Activated CD8-positive, alpha-beta memory T cell treated with anti-CD3 and anti-CD28 coated beads, Interleukin-2, amount 50 U/mL, for 1 hour (primary cell): ENCODE results near the gene RAB30.
"Not testable (repeated sequence)": the region's sequence is repeated elsewhere in the genome, so short reads cannot be mapped to it uniquely, and the experiment has no call there.

ENCODE experiments used
- DNase-seq: peaks from one replicate; pipeline ENCODE4 v3.0.0-alpha.2; 2020; ENCODE audit errors: extremely low read depth

The RAB30 gene

DNA sequence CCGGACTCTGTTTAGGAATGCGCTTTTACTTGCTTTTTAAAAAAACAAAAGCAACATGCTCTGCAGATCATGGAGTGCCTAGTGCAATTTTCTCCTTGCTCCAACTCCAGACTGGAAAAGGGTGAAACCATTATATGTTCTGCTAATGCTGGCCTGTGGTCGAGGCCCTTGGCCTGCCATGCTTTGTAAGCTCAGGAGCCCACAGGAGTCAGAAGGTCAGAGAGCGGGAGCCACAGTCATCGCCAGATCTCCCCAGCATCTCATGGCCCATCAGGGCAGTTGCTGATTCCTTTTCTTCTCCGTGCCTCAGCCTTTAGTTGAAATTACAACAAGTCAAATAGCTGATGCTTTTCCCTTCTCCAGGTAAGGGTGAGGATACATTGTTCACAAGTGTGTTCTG lies 89.8 kb downstream of the RAB30 start:
- no peak for DNase-seq

DNA sequence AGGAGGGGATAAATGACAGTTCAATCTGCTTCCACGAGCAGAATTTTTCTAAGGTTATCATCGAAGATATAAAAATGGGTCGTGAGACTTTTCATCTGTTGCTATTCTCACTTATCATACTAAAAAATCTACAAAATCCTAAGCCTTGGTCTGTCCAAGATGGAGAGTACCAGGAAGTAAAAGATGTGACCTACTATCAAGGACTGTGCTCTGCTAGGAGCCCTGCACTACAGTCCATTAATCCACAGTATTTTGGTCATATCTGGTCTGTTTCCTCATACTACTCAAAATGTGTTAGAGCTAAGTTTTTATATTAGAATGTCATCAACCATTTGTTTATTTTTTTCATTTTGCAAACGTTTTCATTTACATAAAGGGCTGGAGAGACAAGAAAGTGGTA lies 90.8 kb downstream of the RAB30 start:
- no peak for DNase-seq

DNA sequence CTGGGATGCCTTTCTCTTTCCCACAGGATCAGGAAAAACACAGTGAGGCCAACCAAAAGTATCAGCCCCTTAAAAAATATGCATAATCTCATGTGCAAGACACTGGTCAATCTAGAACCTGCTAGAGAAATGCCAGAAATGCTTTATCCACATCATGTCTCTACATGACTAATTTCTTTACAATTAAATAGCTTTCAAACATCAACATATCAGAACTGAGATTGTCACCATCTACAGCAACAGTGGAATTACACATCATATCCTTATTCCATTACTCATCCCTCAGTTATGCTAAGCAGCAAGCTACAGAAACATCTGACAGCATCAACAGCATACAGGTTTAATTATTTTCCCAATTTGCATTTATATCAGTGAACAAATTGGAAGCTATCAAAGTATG lies 91.4 kb downstream of the RAB30 start:
- no peak for DNase-seq

DNA sequence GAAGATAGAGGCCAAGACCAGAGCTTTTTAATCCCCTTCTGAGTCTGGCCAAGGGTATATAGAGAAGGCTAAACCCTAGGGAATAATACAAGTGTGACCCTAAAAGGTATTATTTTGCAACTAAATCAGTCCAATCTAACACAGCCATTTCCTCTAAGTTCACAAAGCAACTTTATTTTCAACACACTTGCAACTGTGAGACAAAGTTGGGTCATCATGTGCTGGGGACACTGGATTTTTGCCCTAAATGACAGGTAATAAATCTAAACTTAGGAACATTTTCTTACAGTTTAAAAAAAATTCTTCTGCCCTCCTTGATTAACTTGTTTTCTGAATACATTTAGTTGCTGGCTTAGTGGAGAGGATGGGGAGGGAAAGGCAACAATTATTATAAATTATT lies 91.9 kb downstream of the RAB30 start:
- DNase-seq: no peak

DNA sequence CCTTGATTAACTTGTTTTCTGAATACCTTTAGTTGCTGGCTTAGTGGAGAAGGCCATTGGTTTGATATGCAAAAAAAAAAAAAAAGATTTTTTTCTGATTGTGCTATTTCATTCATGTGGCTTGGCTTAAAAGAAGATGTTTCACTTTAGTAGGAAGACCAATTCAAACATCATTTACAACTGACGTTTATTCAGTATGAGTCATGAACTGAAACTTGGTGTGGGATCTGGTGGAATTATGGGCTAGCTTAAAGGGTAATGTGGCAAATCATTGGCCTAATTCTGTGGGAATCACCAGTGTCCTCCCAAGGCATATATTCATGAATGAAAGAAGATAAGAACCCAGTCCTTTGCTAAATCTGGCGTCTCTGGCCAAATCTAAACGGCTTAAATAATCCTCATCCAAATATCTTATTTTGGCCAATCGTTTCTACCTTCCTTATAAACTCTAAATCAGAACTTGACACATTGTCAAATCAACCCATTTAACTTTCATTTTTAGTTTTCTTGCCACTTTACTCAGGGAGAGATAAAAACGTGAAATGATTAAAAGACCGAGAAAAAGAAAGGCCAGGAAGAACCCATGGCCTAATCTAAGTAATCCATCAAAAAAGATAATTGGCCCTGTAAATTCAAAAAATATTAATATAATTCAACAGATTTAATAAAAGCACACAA lies 93.1 kb downstream of the RAB30 start:
- DNase-seq: no peak

DNA sequence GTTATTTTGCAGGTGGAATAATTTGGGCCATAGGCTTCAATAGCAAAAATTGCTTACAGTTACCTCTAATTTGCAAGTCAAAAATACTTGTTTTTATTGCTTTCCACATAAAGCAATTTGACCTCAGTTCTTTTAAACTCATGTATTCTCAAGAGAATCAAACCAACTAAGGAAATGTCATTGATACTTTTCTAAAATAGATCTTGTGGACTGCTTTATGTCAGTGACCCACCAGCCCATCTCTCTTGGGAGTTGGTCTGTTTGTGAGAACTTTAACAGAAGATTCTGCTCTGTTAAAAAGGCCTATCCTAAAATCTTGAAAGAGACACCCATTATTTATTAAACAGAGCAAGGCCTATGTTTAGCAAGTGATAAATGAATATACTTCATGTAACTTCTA lies 94.9 kb downstream of the RAB30 start:
- no peak for DNase-seq

DNA sequence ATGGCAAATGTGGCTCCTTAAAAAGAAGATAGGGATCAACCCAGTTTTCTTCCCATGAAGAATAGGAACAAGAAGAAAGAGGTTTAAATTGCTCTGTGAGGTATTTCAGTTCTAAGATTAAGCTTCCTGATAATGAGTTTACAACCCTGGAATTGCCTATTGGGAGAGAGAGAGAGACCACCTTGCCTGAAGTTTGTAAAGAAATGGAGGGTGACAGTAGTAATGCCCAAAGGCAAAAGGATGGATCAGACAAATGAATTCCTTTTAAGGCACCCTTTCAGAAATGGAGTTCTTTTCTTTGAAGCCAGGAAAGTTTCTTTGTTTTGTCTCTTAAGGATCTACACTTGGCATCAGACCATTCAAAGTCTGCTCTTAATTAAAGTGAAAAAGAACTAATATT lies 95.8 kb downstream of the RAB30 start:
- DNase-seq: no peak

DNA sequence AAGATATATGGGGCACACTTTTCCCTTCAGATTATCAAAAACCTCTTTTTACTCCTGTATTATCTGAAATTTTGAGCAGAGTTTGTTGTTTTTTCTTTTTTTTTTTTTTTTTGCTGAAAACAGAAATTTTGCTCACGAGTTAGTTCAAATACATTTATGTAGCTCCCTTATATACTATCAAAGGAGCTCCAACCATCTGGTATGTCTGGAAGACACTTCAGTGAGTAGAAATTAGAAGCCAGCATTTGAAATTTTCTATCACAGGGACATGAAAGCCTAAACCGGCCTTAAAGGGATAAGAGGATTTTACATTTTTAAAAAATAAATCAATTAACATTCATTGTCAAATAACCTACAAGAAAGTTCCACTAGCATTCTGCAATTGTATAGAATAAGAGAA lies 96.8 kb downstream of the RAB30 start:
- no peak for DNase-seq

DNA sequence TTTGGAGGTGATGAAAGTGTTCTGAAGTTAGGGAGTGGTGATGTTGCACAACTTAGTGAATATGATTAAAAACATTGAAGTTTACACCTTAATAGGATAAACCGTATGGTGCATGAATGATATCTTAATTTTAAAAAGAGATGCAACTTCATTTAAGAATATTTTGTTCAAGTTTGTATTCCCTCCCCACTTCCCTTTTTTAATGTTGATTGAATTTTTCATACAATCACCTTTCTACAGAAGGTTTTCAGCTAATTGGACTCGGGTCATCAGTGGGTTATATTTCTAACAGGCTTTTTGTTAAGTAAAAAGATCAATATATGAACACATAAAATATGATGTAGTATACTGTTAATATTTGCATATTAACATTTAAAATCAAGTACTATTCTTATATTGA lies 97.6 kb downstream of the RAB30 start:
- no peak for DNase-seq

DNA sequence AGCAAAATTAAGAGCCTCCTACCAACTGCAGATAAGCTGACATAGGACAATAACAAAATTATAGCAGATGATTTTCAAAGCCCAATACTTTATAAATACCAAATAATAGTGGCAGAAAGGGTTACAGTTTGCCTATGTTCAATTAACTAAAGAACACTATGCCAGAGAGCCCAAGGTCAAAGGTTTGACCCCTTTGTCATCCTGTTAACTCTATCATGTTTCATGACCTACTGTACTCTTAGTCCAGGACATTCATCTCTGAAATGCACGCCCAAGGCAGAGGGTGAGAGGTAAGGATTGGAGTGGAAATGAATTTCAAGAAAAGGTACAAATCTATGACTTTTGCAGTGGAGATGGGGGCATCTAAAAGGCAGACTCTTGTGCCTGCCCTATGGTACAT lies 99.6 kb downstream of the RAB30 start:
- no peak for DNase-seq

DNA sequence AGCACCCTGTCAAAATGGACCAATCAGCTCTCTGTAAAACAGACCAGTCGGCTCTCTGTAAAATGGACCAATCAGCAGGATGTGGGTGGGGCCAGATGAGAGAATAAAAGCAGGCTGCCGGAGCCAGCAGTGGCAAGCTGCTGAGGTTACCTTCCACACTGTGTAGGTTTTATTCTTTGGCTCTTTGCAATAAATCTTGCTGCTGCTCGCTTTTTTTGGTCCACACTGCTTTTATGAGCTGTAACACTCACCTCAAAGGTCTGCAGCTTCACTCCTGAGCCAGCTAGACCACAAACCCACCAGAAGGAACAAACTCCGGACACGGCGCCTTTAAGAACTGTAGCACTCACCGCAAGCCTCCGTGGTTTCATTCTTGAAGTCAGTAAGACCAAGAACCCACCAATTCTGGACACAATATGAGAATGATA lies 100.2 kb downstream of the RAB30 start:
- not testable (repeated sequence) for DNase-seq

DNA sequence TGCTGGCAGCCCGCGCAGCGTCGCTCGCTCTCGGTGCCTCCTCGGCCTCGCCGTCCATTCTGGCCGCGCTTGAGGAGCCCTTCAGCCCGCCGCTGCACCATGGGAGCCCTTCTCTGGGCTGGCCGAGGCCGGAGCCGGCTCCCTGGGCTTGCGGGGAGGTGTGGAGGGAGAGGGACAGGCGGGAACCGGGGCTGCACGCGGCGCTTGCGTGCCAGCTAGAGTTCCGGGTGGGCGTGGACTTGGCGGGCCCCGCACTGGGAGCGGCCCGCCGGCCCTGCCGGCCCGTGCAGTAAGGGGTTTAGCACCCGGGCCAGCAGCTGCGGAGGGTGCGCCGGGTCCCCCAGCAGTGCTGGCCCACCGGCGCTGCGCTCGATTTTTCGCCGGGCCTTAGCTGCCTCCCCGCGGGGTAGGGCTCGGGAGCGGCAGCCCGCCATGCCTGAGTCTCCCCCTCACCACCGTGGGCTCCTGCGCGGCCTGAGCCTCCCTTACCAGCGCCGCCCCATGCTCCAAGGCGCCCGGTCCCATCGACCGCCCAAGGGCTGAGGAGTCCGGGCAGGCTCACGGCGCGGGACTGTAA lies 101.1 kb downstream of the RAB30 start:
- not testable (repeated sequence) for DNase-seq

DNA sequence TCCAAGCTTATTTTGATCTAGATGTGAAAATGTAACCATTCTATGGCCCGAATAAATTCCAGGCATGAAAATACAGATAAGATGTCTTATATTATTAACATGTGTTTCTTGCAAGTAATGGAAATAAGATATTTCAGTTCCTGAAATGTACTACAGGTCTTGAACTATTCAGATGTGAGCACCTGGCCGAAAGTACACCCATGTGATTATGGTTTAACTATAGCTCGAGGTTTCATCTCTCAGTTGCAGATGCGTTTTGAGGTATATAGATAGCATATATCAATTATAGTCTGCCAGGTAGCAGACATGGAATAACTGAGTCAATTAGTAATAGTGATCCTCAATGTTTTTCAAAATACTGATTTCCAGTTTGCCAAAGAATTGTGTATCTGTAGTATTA lies 101.9 kb downstream of the RAB30 start:
- no peak for DNase-seq

DNA sequence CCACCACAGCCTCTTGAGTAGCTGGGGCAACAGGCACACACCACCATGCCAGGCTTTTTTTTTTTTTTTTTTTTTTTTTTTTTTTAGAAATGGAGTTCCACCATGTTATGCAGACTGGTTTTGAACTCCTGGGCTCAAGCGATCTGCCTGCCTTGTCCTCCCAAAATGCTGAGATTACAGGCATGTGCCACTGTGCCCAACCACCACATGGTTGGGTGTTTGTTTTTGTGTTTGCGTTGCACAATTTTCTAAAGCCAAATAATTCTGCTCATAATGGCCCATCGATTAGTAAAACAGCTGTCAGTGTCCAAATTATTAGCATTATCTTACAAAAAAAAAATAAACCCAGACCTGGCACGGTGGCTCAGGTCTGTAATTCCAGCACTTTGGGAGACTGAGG lies 104.3 kb downstream of the RAB30 start:
- DNase-seq: no peak

DNA sequence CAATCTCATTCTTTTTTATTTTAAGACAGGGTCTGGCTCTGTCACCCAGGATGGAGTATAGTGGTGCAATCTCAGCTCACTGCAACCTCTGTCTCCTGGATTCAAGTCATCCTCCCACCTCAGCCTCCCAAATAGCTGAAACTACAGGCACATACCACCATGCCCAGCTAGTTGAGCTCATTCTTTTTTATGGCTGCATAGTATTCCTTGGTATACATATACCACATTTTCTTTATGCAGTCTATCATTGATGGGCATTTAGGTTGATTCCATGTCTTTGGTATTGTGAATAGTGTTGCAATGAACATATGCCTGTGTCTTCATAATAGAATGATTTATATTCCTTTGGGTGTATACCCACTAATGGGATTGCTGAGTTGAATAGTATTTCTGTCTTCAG lies 109.7 kb downstream of the RAB30 start:
- not testable (repeated sequence) for DNase-seq

DNA sequence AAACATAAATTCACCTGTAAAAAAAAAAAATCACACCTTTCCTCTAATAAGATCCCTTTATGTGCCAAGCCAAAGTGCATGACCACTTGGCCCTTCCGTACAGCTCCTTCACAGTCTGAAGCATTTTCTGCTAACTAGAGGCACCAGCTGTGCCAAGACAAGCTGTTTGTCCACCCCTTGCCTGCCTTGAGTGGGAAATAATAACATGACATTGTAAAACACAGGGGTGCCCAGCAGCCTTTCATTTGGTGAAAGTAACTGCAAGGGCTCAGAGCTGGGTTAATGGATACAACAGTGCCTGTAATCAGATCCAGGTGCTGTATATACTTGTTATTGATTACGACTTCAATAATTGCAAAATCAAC lies 110.9 kb downstream of the RAB30 start:
- DNase-seq: no peak

DNA sequence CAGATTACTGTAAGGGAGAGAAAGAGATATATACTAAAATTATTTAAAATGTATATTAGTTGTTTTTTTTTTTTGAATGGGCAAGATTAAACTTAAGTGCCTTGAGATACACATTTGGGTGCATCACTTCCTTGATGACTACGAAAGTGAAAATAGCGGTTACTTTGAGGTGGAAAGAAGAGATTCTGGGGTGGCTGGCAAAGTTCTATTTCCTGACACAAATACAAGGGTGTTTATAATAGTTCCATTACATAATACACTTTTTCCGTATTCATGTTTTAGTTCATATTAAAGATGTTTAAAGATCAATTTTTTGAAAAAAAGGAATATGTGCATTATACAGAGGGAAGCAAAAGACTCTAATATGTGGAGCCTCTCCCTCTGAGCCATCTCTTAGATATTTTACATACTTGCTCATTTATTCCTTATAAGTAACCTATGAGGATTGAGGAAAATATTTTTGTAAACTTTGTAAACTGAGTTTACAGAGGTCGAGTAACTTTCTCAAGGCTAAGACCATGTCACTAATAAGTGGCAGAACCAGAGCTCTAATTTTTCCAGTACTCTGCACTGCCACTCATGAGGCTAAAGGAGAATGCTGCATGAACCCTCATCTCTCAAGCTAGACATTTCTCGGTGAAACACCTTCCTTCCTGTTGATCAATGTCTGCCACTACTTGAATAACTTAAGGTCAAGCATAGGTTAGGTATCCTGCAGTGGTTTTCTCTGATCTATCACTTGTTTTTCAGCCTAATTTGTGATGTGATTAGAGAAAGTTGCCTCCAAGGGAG lies 111.5 kb downstream of the RAB30 start:
- DNase-seq: peak; percentile 34

DNA sequence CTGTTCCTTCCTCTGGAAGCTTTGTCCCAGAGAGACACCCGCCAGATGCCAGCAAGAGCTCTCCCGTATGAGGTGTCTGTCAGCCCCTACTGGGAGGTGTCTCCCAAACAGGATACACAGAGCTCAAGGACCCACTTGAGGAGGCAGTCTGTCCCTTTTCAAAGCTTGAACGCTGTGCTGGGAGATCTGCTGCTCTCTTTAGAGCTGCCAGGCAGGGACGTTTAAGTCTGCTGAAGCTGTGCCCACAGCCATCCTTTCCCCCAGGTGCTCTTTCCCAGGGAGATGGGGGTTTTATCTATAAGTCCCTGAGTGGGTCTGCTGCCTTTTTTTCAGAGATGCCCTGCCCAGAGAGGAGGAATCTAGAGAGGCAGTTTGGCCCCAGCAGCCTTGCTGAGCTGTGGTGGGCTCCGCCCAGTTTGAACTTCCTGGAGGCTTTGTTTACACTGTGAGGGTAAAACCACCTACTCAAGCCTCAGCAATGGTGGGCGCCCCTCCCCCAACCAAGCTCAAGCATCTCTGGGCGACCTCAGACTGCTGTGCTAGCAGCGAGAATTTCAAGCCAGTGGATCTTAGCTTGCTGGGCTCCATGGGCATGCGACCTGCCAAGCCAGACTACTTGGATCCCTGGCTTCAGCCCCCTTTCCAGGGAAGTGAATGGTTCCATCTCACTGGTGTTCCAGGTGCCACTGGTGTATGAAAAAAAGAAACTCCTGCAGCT lies 115.8 kb downstream of the RAB30 start:
- peak; percentile 39 for DNase-seq

DNA sequence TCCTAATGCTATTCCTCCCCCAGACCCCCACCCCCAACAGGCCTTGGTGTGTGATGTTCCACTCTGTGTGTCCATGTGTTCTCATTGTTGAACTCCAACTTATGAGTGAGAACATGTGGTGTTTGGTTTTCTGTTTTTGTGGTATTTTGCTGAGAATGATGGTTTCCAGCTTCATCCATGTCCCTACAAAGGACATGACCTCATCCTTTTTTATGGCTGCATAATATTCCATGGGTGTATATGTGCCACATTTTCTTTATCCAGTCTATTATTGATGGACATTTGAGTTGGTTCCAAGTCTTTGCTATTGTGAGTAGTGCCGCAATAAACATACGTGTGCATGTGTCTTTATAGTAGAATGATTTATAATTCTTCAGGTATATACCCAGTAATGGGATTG lies 121.2 kb downstream of the RAB30 start:
- not testable (repeated sequence) for DNase-seq

DNA sequence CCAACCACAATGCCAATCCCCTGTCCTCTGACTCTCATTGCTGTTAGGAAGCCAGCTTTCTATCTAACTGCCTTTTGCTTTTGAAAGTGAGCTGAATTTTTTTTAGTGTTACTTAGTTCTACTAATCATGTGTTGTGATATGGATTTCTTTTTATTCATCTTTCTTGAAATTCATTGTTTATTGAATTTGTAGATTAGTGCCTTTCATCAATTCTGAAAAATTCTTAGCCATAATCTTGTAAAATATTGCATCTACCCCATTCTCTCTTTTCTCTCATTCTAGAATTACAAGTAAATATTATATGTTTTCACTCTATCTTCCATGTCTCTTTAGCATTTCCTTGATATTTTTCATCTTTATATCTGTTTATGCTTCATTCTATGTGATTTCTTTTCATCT lies 122.3 kb downstream of the RAB30 start:
- no peak for DNase-seq

DNA sequence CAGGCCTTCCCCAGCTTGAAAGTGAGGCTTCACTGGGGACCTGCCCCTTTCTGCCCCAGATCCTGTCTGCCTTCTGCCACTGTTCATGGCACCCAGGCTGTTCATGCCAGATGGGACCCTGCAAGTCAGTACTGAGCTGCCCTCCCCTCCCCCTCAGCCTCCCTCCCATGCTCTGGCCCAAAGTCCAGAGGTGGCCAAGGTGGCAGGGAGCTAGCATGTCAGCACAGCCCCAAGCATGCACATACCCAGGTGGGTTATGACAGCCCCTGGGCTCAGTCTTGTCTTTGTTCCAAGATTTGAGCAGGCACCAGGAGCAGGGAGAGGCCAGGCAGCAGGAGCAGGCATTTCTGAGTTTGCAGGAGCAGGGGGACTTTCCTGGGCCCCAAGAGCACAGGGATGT lies 126.0 kb downstream of the RAB30 start:
- no peak for DNase-seq

DNA sequence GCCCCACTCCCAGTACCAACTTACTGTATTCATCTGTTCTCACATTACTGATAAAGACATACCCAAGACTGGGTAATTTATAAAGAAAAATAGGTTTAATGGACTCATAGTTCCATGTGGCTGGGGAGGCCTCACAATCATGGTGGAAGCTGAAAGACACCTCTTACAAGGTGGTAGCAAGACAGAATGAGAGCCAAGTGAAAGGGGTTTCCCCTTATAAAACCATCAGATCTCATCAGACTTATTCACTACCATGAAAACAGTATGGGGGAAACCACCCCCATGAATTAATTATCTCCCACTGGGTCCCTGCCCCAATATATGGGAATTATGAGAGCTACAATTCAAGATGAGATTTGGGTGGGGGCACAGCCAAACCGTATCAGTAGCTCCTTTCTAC lies 126.7 kb downstream of the RAB30 start:
- DNase-seq: not testable (repeated sequence)

DNA sequence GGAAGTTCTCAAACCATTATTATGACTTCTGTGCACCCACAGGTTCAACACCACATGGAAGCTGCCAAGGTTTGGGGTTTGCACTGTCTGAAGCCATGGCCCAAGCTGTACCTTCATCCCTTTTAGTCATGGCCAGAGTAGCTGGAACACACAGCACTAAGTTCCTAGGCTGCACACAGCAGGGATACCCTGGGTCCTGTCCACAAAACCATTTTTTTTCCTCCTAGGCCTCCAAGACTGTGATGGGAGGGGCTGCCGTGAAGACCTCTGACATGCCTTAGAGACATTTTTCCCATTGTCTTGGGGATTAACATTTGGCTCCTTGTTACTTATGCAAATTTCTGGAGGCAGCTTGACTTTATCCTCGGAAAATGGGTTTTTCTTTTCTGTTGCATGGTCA lies 127.5 kb downstream of the RAB30 start:
- no peak for DNase-seq
